GM12878 (cell line): ENCODE results near the gene HASPIN. TPM values are rescaled to one million over a fixed set of nuclear protein-coding genes. Genes with fewer than 3 reads are reported as not detected.

Source experiments
- ATAC-seq: fragments of 200-7000 bp; cut with Tn5 transposase; 3 replicates; pipeline ENCODE4 v1.9.1; 2020; ENCODE audit warnings: mild to moderate bottlenecking, moderate library complexity
- BruUV-seq: library from RNA; stranded (reverse); fragments of 400-500 nt; replicated peaks from 2 replicates; lab custom pipeline; 2021; lab: Mats Ljungman, UMichigan
- CTCF ChIA-PET: fragments of 300-600 bp; sonication (Branson Sonifier 250); formaldehyde crosslinking; extraction: SDS; loops from one replicate; lab custom pipeline; 2021; ENCODE audit warnings: inconsistent platforms; lab: Yijun Ruan, JAX
- POLR2A ChIA-PET: fragments of 350-600 bp; formaldehyde crosslinking; extraction: SDS; loops from one replicate; lab custom pipeline; 2021; ENCODE audit warnings: inconsistent platforms; lab: Charles Lee
- RAD21 ChIA-PET: fragments of 300-600 bp; sonication (Branson Sonifier 250); formaldehyde crosslinking; loops from one replicate; lab custom pipeline; 2023; ENCODE audit warnings: antibody characterized with exemption; ENCODE audit not compliant: unreplicated experiment; lab: Charles Lee
- SMC1A ChIA-PET: fragments of 300-600 bp; sonication (Branson Sonifier 250); formaldehyde crosslinking; loops from one replicate; lab custom pipeline; 2023; ENCODE audit not compliant: unreplicated experiment, uncharacterized antibody; lab: Charles Lee
- DNase-seq: peaks from one replicate; pipeline ENCODE4 v3.0.0-alpha.2; 2011; ENCODE audit warnings: low read depth, low spot score
- FAIRE-seq: peaks from 3 replicates; lab custom pipeline; 2011; peaks lifted over from hg19 to GRCh38; lab: Jason Lieb, UNC
- H2AFZ ChIP-seq: 2 replicates; pipeline ENCODE4 v1.6.0; 2011; ENCODE audit warnings: low read depth, low read length, control low read depth; ENCODE audit not compliant: control insufficient read depth
- H3K27ac ChIP-seq: 2 replicates; pipeline ENCODE4 v1.5.1; 2011; ENCODE audit warnings: control low read depth; ENCODE audit not compliant: control insufficient read depth, insufficient read depth
- H3K27me3 ChIP-seq, 2 experiments: replicated peaks in 1 of 2; 2 replicates each; pipeline versions ENCODE4 v1.6.0 to v1.6.1; 2011; ENCODE audit warnings: low read length in 1 of 2; ENCODE audit not compliant: control insufficient read depth in 2 of 2, insufficient read depth in 2 of 2
- H3K36me3 ChIP-seq, 2 experiments: 2 replicates each; pipeline ENCODE4 v1.5.1; 2011; ENCODE audit warnings: low read length in 1 of 2; ENCODE audit not compliant: control insufficient read depth in 2 of 2, insufficient read depth in 2 of 2
- H3K4me1 ChIP-seq: 2 replicates; pipeline ENCODE4 v1.6.1; 2011; ENCODE audit warnings: mild to moderate bottlenecking, low read length, moderate library complexity, mixed read lengths; ENCODE audit not compliant: control insufficient read depth, insufficient read depth
- H3K4me2 ChIP-seq: 2 replicates; pipeline ENCODE4 v1.6.0; 2011; ENCODE audit warnings: control low read depth; ENCODE audit not compliant: control insufficient read depth, insufficient read depth
- H3K4me3 ChIP-seq: fragments of 200-600 bp; sonication (generic); 2 replicates; pipeline ENCODE4 v1.5.1; 2016
- H3K79me2 ChIP-seq: 2 replicates; pipeline ENCODE4 v1.6.0; 2011; ENCODE audit warnings: low read length; ENCODE audit not compliant: control insufficient read depth, insufficient read depth
- H3K9ac ChIP-seq: 2 replicates; pipeline ENCODE4 v1.8.0; 2011; ENCODE audit warnings: low read length, control low read depth, mixed read lengths; ENCODE audit not compliant: control insufficient read depth, insufficient read depth
- H3K9me3 ChIP-seq: replicated peaks from 3 replicates; pipeline ENCODE4 v1.5.1; 2011; ENCODE audit warnings: mild to moderate bottlenecking, low read length; ENCODE audit not compliant: control insufficient read depth, insufficient read depth
- H4K20me1 ChIP-seq: 2 replicates; pipeline ENCODE4 v1.6.0; 2011; ENCODE audit not compliant: control insufficient read depth, insufficient read depth
- ASH2L ChIP-seq: fragments of 300-600, 200-600 bp; sonication (generic); IDR thresholded peaks from 2 replicates; pipeline ENCODE4 v1.6.1; 2017; ENCODE audit warnings: low read depth, mild to moderate bottlenecking, borderline replicate concordance
- BCL3 ChIP-seq: IDR thresholded peaks from 2 replicates; pipeline ENCODE4 v1.6.1; 2011; ENCODE audit warnings: borderline replicate concordance, low read depth, mild to moderate bottlenecking, moderate library complexity, low read length; ENCODE audit not compliant: insufficient read depth, poor library complexity, severe bottlenecking
- FOS ChIP-seq: IDR thresholded peaks from 3 replicates; pipeline ENCODE4 v1.6.1; 2011; ENCODE audit warnings: borderline replicate concordance; ENCODE audit not compliant: insufficient read length; ENCODE audit errors: extremely low read depth
- FOXM1 ChIP-seq: IDR thresholded peaks from 2 replicates; pipeline ENCODE4 v1.6.1; 2012; ENCODE audit warnings: low read depth, mild to moderate bottlenecking, inconsistent platforms, low read length, moderate library complexity
- HDGF ChIP-seq: fragments of 450-650 bp; IDR thresholded peaks from 2 replicates; pipeline ENCODE4 v1.6.1; 2016; ENCODE audit warnings: antibody characterized with exemption
- MAX ChIP-seq: IDR thresholded peaks from 2 replicates; pipeline ENCODE4 v1.6.1; 2012; ENCODE audit warnings: low read depth, low read length, improper control_type of control experiment
- PBX3 ChIP-seq: IDR thresholded peaks from 2 replicates; pipeline ENCODE4 v1.6.1; 2011; ENCODE audit warnings: mild to moderate bottlenecking, low read depth, low read length, moderate library complexity; ENCODE audit not compliant: insufficient replicate concordance
- POLR2A ChIP-seq: IDR thresholded peaks from 2 replicates; pipeline ENCODE4 v1.6.1; 2011; ENCODE audit warnings: low read depth, mild to moderate bottlenecking, low read length
- PRDM15 ChIP-seq: fragments of 450-650 bp; formaldehyde crosslinking; IDR thresholded peaks from 2 replicates; pipeline ENCODE4 v1.4.0; 2020; ENCODE audit warnings: mild to moderate bottlenecking, moderate library complexity
- TCF3 ChIP-seq: IDR thresholded peaks from 2 replicates; pipeline ENCODE4 v1.6.1; 2012; ENCODE audit warnings: low read depth, mild to moderate bottlenecking, low read length, borderline replicate concordance; ENCODE audit not compliant: insufficient read depth
- ZBTB33 ChIP-seq: fragments of 450-650 bp; IDR thresholded peaks from 2 replicates; pipeline ENCODE4 v1.6.1; 2017; ENCODE audit warnings: mild to moderate bottlenecking
- WGBS: methylation state at CpG from one replicate; pipeline ENCODE4 v1.1.6; 2016; ENCODE audit warnings: low lambda C conversion rate; ENCODE audit not compliant: insufficient replicate concordance, insufficient coverage; ENCODE audit errors: missing lambda C conversion rate; 5-methylcytosine and 5-hydroxymethylcytosine counted together
- in situ Hi-C: fragments of 300-500 bp; cut with MboI; formaldehyde crosslinking; loops from 9 replicates; pipeline ENCODE4 v1.14.3; 2018; ENCODE audit warnings: mixed read lengths
- intact Hi-C: fragments of 100-400 bp; cut with micrococcal nuclease; formaldehyde crosslinking; loops from one replicate; pipeline ENCODE4 v1.14.2; 2022; ENCODE audit not compliant: unreplicated experiment
- polyA plus RNA-seq, 11 experiments: library from polyadenylated mRNA; depleted of rRNA in 4 of 11; unstranded in 6 of 11; stranded (reverse) in 5 of 11; fragments of >200 nt; fragmentation: Nextera tagmentation in 4 of 11; fragmentation: Illumina TruSeq in 1 of 11; extraction: Ambion mirVana in 4 of 11; extraction: Trizol in 1 of 11; gene quantifications; 1 replicate in 1 of 11; 2 replicates in 10 of 11; pipeline versions ENCODE4 v1.2.1 to v1.2.3, GENCODE V29; 2011 to 2016; ENCODE audit warnings: inconsistent platforms in 2 of 11, missing spikeins in 2 of 11, low read depth in 1 of 11
- total RNA-seq, 4 experiments: library from RNA; depleted of rRNA in 3 of 4; stranded (reverse); fragments of >200 nt in 3 of 4; fragmentation: Illumina TruSeq in 1 of 4; extraction: Trizol in 1 of 4; gene quantifications; 2 replicates each; pipeline versions ENCODE4 v1.2.1 to v1.2.3, GENCODE V29; 2013 to 2021

HASPIN gene
- total and polyA plus RNA-seq, 10 of the 15 experiments (the other 5 are each of a cell fraction or from before 2014, with no cell fraction given), result 0.80 to 18.0 (median 10.1) TPM

GRCh38 chr17:3688852-3689261 is 34.8 kb upstream of the HASPIN start (continued):
- TF ChIP-seq ASH2L (no peak), FOS (no peak)

GRCh38 chr17:3689262-3690093 is 34.2 kb upstream of the HASPIN start:
- RAD21 ChIA-PET, result no interaction called here
- Histone ChIP-seq H4K20me1 (no peaks in the 10 kb centered on the region), H3K4me3 (no peak overlapping the region), H3K36me3 (peaks cover 0 to 2% of the 10 kb centered on the region in 2 experiments; a peak in 2 of 4 replicates), H3K4me2 (no peak overlapping the region), H2AFZ (no peak overlapping the region), H3K9me3 (no peaks in the 10 kb centered on the region), H3K27me3 (no peaks in the 10 kb centered on the region), H3K27ac (no peak overlapping the region), H3K4me1 (peaks cover 14% of the 10 kb centered on the region), H3K79me2 (peaks cover 6% of the 10 kb centered on the region), H3K9ac (no peak overlapping the region)
- CTCF ChIA-PET, result no interaction called here
- ATAC-seq, result no peak
- no peak for FAIRE-seq
- in situ Hi-C loops (no loop called here), intact Hi-C loops (loop anchor here (5.0 kb wide), 1 partner anchor 38 kb away; no protein-coding TSS in a partner anchor)
- POLR2A ChIA-PET, result no interaction called here
- BruUV-seq, result no TSS peak
- no peak for DNase-seq
- TF ChIP-seq ZBTB33, result peak; percentile 70; the same call in 1 of the 2 replicates
- TF ChIP-seq TCF3, result peak; percentile 93
- TF ChIP-seq BCL3, result peak; percentile 99
- TF ChIP-seq MAX, result no peak
- 0 out of 2 replicates have a peak, but pooled peaks have one; percentile 48 for TF ChIP-seq HDGF
- TF ChIP-seq POLR2A, result peak; percentile 58
- no peak for TF ChIP-seq FOXM1
- TF ChIP-seq PBX3, result peak; percentile 60
- no peak for TF ChIP-seq PRDM15 (CRISPR knock-in tag)
- WGBS, result 68% methylated on average over 44 of the region's 44 CpGs
- SMC1A ChIA-PET, result interaction anchor here (1.0 kb wide), 1 partner anchor 21 kb away, joined by 4 read pairs; no protein-coding TSS in a partner anchor
